T-helper 9 cell (primary cell): ENCODE data around the gene LTN1.

Source experiments
- DNase-seq: peaks from one replicate; pipeline ENCODE4 v3.0.0-alpha.2; 2020

LTN1 gene

DNA sequence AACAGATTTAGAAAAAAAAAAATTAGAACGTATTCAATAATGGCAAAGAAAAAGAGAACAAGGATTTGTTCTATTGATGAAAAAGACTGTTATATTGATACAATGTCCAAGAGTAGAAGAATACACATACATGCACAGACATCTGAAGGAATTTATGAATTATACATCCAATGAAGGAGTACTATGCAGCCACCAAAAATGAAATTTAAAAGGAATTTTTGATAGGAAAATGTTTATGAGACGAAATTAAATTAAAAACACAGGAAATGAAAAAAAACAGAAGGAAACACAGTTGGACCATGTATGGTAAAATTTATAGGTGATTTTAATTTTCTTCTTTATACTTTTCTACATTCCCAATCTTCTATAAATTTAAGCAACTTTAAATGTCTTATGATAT lies 110.3 kb downstream of the LTN1 start:
- no peak for DNase-seq
